GM13976 (cell line): ENCODE measurements around the gene NHLRC3.

ENCODE experiments used
- DNase-seq: peaks from one replicate; pipeline ENCODE4 v3.0.0; 2012; ENCODE audit warnings: low spot score
- in situ Hi-C: fragments of 300-500 bp; cut with MboI; formaldehyde crosslinking; loops from one replicate; pipeline ENCODE4 v1.12.0; 2022; ENCODE audit warnings: low sequenced_read_pairs, mixed read lengths, inconsistent platforms; ENCODE audit not compliant: unreplicated experiment
- TF ChIP-seq, protein P1 (sequence below): IDR thresholded peaks from 2 replicates; pipeline ENCODE4 v1.5.1; 2012; ENCODE audit warnings: borderline replicate concordance, mild to moderate bottlenecking; ENCODE audit not compliant: insufficient read depth; ENCODE audit errors: extremely low read depth, missing control alignments, control extremely low read depth

NHLRC3 gene

DNA sequence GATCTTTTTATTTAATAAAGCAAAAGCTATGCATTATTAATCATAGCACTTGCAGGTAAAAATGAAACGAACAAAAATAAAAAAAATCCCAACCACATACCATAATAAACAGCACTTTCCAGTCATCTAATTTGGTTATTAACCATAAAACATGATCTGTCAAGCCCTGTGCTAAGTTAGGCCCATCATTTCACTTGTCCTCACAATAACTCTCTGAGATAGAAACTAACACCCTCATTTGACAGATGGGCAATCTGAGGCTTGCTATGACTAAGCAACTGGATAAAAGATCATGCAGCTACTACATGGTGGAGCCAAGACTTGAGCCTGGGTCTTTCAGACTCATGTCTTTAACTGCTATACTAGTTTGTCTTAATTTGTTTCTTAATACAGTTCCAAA, 22.2 kb upstream of the NHLRC3 start:
- DNase-seq = no peak
- in situ Hi-C loops = no loop called here
- TF ChIP-seq, protein P1, sequence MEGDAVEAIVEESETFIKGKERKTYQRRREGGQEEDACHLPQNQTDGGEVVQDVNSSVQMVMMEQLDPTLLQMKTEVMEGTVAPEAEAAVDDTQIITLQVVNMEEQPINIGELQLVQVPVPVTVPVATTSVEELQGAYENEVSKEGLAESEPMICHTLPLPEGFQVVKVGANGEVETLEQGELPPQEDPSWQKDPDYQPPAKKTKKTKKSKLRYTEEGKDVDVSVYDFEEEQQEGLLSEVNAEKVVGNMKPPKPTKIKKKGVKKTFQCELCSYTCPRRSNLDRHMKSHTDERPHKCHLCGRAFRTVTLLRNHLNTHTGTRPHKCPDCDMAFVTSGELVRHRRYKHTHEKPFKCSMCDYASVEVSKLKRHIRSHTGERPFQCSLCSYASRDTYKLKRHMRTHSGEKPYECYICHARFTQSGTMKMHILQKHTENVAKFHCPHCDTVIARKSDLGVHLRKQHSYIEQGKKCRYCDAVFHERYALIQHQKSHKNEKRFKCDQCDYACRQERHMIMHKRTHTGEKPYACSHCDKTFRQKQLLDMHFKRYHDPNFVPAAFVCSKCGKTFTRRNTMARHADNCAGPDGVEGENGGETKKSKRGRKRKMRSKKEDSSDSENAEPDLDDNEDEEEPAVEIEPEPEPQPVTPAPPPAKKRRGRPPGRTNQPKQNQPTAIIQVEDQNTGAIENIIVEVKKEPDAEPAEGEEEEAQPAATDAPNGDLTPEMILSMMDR = no peak

DNA sequence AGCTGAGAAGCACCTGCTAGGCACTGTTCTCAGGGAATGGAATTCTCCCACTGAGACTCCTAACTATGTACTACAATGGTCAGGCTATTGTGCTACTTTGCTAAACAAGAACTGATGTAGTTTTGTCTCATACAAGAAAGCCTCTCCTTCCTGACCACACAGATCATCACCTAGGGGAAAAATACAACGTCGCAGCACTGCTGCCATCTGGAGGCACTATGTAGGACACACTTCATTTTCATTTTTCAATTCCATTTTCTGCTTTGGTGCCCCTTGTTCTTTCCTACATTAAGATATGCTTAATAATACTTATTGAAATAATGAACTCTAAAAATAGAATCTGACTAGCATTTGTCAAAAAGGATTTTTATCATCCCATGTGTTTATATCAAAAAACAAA, 21.5 kb upstream of the NHLRC3 start:
- in situ Hi-C loops = no loop called here
- peak; percentile 41 for DNase-seq

DNA sequence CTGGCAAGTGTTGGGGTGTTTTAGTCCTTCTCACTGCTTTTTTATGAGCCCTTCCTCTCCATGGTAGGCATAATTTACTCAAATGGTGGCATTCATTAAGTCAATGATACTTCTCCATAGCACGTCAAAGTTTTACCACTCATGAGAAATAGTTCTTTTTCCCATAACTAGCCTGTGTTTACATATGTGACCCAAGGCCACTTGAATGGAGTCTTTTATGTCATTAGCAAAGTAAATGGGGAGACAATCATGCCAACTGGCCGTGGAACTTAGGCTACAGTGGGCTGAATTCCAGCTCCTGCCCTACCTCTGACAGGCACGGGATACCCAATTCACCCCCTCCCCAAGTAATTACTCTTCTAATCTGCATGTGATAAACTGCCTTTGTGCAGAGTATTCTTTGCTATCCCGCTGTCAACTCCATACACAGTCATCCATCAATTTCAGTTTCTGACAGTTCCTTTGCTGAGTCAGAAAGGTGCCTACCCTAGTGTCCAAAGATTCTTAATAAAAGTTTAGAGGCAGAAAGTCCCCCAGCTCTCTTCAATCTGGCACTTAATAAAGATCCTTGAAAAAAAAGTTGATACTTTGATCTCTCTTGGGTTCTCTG, 17.3 kb upstream of the NHLRC3 start:
- in situ Hi-C loops = no loop called here
- TF ChIP-seq, protein P1 = no peak
- no peak for DNase-seq

More for the DNA sequence above, 21.5 kb upstream of the NHLRC3 start:
- TF ChIP-seq, protein P1 = peak; percentile 51

DNA sequence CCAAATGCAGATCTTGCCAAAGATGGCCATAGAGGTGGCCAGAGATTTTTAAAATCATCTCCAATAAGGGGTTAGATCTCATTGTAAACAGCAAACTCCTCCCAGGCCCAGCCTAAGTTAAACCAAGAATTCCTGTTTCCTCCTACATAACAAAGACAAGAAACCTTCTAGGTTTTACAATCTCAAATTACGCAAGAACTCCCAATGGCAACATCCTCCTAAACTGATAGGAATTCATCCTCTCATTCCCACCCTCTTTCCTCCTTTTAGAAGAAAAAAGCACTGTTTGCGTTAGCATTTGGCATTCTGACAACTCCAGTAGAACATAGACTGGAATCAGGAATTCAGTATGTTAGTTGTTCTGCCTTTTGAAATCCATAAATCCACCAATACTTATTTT, 14.9 kb upstream of the NHLRC3 start:
- TF ChIP-seq, protein P1 = no peak
- in situ Hi-C loops = no loop called here
- no peak for DNase-seq

DNA sequence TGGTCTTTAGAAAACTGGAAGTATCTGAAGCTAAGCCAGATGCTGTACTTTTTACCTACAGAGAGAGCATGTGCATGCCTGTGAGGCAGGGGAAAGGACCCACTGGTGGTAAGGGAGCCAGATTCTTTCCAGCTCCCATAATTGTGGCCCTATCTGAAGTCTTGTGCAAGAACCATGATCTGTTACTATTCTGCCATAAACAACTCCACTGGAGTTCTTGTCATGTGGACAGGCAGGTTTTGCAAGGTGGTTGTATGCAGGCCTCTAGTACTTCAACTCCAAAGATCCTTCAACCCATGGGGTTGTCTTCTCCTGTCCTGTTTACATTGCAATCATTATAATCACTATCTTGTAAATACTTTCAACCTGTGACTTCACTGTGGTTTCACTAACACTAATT, 14.5 kb upstream of the NHLRC3 start:
- TF ChIP-seq, protein P1 = no peak
- in situ Hi-C loops = no loop called here
- DNase-seq = no peak

DNA sequence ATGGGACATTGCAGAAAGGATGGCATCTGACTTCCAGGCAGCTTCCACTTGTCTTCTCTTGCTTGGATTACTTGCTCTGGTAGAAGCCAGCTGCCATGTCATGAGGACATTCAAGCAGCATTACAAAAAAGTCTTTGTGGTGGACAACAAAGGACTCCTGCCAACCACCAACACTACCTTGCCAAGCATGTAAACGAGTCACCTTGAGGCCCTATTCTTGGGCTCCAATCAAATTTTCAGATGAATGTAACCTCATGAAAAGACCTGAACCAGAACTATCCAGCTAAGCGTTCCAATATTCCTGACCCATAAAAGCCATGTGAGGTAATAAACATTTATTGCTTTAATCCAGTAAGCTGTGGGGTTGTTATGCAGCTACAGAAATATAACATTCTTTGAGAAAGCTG, 12.8 kb upstream of the NHLRC3 start:
- DNase-seq = no peak
- TF ChIP-seq, protein P1 = no peak
- in situ Hi-C loops = no loop called here
